HUES48 (cell line): Measurements from ENCODE around the gene HIPK2.

Experiments
- H3K27ac ChIP-seq: one replicate; pipeline ENCODE4 v1.7.0; 2013; ENCODE audit warnings: low read depth, low read length, inconsistent platforms
- H3K27me3 ChIP-seq: 2 replicates; pipeline ENCODE4 v1.6.1; 2013; ENCODE audit warnings: mild to moderate bottlenecking, low read length; ENCODE audit not compliant: control insufficient read depth, insufficient read depth
- H3K36me3 ChIP-seq: 2 replicates; pipeline ENCODE4 v1.6.1; 2013; ENCODE audit warnings: low read length; ENCODE audit not compliant: control insufficient read depth, insufficient read depth
- H3K4me1 ChIP-seq: 2 replicates; pipeline ENCODE4 v1.6.1; 2013; ENCODE audit warnings: mild to moderate bottlenecking, low read length; ENCODE audit not compliant: control insufficient read depth, insufficient read depth
- H3K4me3 ChIP-seq: 2 replicates; pipeline ENCODE4 v1.5.1; 2013; ENCODE audit warnings: mild to moderate bottlenecking, low read depth, low read length
- H3K9ac ChIP-seq: 2 replicates; pipeline ENCODE4 v1.6.1; 2013; ENCODE audit warnings: mild to moderate bottlenecking, low read depth, low read length, moderate library complexity
- H3K9me3 ChIP-seq: 2 replicates; pipeline ENCODE4 v1.6.1; 2013; ENCODE audit warnings: low read length; ENCODE audit not compliant: control insufficient read depth, insufficient read depth

HIPK2 gene

GRCh38 chr7:139693651-139694388 is 84.0 kb downstream of the HIPK2 start:
- no peak overlapping the region for H3K27ac ChIP-seq
- no peaks in the 10 kb centered on the region for H3K9me3 ChIP-seq
- no peaks in the 10 kb centered on the region for H3K27me3 ChIP-seq
- no peaks in the 10 kb centered on the region for H3K36me3 ChIP-seq
- no peak overlapping the region for H3K4me3 ChIP-seq
- H3K9ac ChIP-seq, result no peak overlapping the region
- H3K4me1 ChIP-seq, result no peaks in the 10 kb centered on the region

- Histone ChIP-seq H3K9me3 (no peaks in the 10 kb centered on the region), H3K9ac (no peak overlapping the region), H3K27ac (no peak overlapping the region), H3K4me1 (no peaks in the 10 kb centered on the region), H3K4me3 (no peak overlapping the region), H3K36me3 (no peaks in the 10 kb centered on the region), H3K27me3 (no peaks in the 10 kb centered on the region)
Observed at GRCh38 chr7:139692723-139693122, 85.1 kb downstream of the HIPK2 start.

- Histone ChIP-seq H3K9ac (no peak overlapping the region), H3K27me3 (no peaks in the 10 kb centered on the region), H3K4me1 (no peaks in the 10 kb centered on the region), H3K9me3 (no peaks in the 10 kb centered on the region), H3K4me3 (no peak overlapping the region), H3K27ac (no peak overlapping the region), H3K36me3 (no peaks in the 10 kb centered on the region)
Observed at GRCh38 chr7:139691253-139691781, 86.5 kb downstream of the HIPK2 start.

GRCh38 chr7:139687980-139688632 is 89.7 kb downstream of the HIPK2 start:
- no peaks in the 10 kb centered on the region for H3K27me3 ChIP-seq
- H3K27ac ChIP-seq, result no peak overlapping the region
- H3K4me1 ChIP-seq, result no peaks in the 10 kb centered on the region
- H3K4me3 ChIP-seq, result no peak overlapping the region
- 0 out of 2 replicates have a peak, but pooled peaks cover 6% of the 10 kb centered on the region for H3K9me3 ChIP-seq
- no peak overlapping the region for H3K9ac ChIP-seq
- no peaks in the 10 kb centered on the region for H3K36me3 ChIP-seq

GRCh38 chr7:139687211-139687954 is 90.4 kb downstream of the HIPK2 start:
- H3K4me1 ChIP-seq, result no peaks in the 10 kb centered on the region
- 0 out of 2 replicates have a peak, but pooled peaks cover 6% of the 10 kb centered on the region for H3K9me3 ChIP-seq
- no peak overlapping the region for H3K27ac ChIP-seq
- H3K36me3 ChIP-seq, result no peaks in the 10 kb centered on the region
- H3K27me3 ChIP-seq, result no peaks in the 10 kb centered on the region
- H3K9ac ChIP-seq, result no peak overlapping the region
- no peak overlapping the region for H3K4me3 ChIP-seq

- Histone ChIP-seq H3K4me1 (peaks cover 26% of the 10 kb centered on the region), H3K27me3 (no peaks in the 10 kb centered on the region), H3K36me3 (no peaks in the 10 kb centered on the region), H3K9me3 (0 out of 2 replicates have a peak, but pooled peaks cover 6% of the 10 kb centered on the region), H3K4me3 (no peak overlapping the region), H3K9ac (no peak overlapping the region), H3K27ac (no peak overlapping the region)
Observed at GRCh38 chr7:139683137-139683921, 94.5 kb downstream of the HIPK2 start.

- Histone ChIP-seq H3K27ac (no peak overlapping the region), H3K36me3 (no peaks in the 10 kb centered on the region), H3K9me3 (0 out of 2 replicates have a peak, but pooled peaks cover 6% of the 10 kb centered on the region), H3K9ac (no peak overlapping the region), H3K4me3 (no peak overlapping the region), H3K4me1 (peaks cover 26% of the 10 kb centered on the region), H3K27me3 (no peaks in the 10 kb centered on the region)
Observed at GRCh38 chr7:139682136-139683013, 95.4 kb downstream of the HIPK2 start.

- no peak overlapping the region for H3K9ac ChIP-seq
- no peaks in the 10 kb centered on the region for H3K27me3 ChIP-seq
- no peak overlapping the region for H3K27ac ChIP-seq
- 0 out of 2 replicates have a peak, but pooled peaks cover 6% of the 10 kb centered on the region for H3K9me3 ChIP-seq
- H3K36me3 ChIP-seq, result no peaks in the 10 kb centered on the region
- peaks cover 26% of the 10 kb centered on the region for H3K4me1 ChIP-seq
- H3K4me3 ChIP-seq, result no peak overlapping the region
Observed at GRCh38 chr7:139681812-139682135, 96.0 kb downstream of the HIPK2 start.

GRCh38 chr7:139681463-139681755 is 96.4 kb downstream of the HIPK2 start:
- Histone ChIP-seq H3K4me3 (no peak overlapping the region), H3K9ac (no peak overlapping the region), H3K4me1 (peaks cover 26% of the 10 kb centered on the region), H3K27me3 (no peaks in the 10 kb centered on the region), H3K9me3 (0 out of 2 replicates have a peak, but pooled peaks cover 6% of the 10 kb centered on the region), H3K36me3 (no peaks in the 10 kb centered on the region), H3K27ac (no peak overlapping the region)
